Lower lobe of right lung (tissue), 2 donors: ENCODE data around the gene IL6ST. TPM values are rescaled to one million over a fixed set of nuclear protein-coding genes. Genes with fewer than 3 reads are reported as not detected.

Experiments
- ATAC-seq, 2 donors: fragments of 200-7000 bp; cut with Tn5 transposase; one replicate each; pipeline ENCODE4 v1.9.1; 2020 to 2022; ENCODE audit warnings: mild to moderate bottlenecking in 2 of 2, moderate library complexity in 2 of 2
- DNase-seq: peaks from one replicate; pipeline ENCODE4 v3.0.0-alpha.2; 2020
- H3K27ac ChIP-seq: fragments of 200-600 bp; one replicate; pipeline ENCODE4 v1.8.0; 2022
- H3K27me3 ChIP-seq: fragments of 200-600 bp; one replicate; pipeline ENCODE4 v1.8.0; 2022; ENCODE audit warnings: low read depth
- H3K36me3 ChIP-seq: fragments of 200-600 bp; one replicate; pipeline ENCODE4 v1.8.0; 2022; ENCODE audit warnings: mild to moderate bottlenecking
- H3K4me1 ChIP-seq: fragments of 200-600 bp; one replicate; pipeline ENCODE4 v1.8.0; 2022
- H3K4me3 ChIP-seq: fragments of 200-600 bp; one replicate; pipeline ENCODE4 v1.8.0; 2022; ENCODE audit warnings: mild to moderate bottlenecking
- H3K9me3 ChIP-seq: fragments of 200-600 bp; one replicate; pipeline ENCODE4 v1.8.0; 2022
- intact Hi-C: fragments of 100-400 bp; cut with DNase I; formaldehyde crosslinking; loops from one replicate; pipeline ENCODE4 v1.11.0; 2022
- total RNA-seq: library from RNA; stranded (reverse); fragmentation: NEBNext Ultra II Directional; extraction: Animal tissue kit (Norgen Biotek cat#: 25700); gene quantifications from one replicate; pipeline ENCODE4 v1.2.1, GENCODE V29; 2021
- TF ChIP-seq, protein P1 (sequence below): fragments of 200-600 bp; IDR thresholded peaks from one replicate; pipeline ENCODE4 v1.8.0; 2022; ENCODE audit warnings: antibody characterized with exemption, mild to moderate bottlenecking
- donor health status: DM: no; HTN: yes; CAD: no; lungs with severe emphysema.

IL6ST gene
- total RNA-seq, 1 donor from 2014 or later, result 353 TPM

DNA sequence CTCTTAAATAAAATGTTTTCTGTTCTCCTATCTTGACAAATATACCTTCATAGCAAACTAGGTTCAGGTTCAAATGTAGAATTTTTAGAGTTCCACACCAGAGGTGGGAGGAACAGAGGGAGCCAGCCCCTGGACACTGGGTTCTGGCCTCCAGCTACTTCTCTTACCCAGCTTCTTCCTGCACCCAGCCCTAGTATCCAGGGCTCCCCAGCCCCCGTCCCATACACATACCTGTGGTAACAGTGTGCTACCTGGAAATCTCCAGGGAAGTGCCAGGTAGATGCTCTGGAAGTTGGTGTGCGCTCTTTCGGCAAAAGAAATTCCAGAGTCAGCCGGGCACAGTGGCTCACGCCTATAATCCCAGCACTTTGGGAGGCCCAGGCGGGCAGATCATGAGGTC, 33.9 kb upstream of the IL6ST start:
- Histone ChIP-seq H3K36me3 (no peaks in the 10 kb centered on the region), H3K27ac (no peak overlapping the region), H3K9me3 (no peaks in the 10 kb centered on the region), H3K27me3 (no peaks in the 10 kb centered on the region), H3K4me3 (no peak overlapping the region), H3K4me1 (peaks cover 7% of the 10 kb centered on the region)
- TF ChIP-seq, protein P1, sequence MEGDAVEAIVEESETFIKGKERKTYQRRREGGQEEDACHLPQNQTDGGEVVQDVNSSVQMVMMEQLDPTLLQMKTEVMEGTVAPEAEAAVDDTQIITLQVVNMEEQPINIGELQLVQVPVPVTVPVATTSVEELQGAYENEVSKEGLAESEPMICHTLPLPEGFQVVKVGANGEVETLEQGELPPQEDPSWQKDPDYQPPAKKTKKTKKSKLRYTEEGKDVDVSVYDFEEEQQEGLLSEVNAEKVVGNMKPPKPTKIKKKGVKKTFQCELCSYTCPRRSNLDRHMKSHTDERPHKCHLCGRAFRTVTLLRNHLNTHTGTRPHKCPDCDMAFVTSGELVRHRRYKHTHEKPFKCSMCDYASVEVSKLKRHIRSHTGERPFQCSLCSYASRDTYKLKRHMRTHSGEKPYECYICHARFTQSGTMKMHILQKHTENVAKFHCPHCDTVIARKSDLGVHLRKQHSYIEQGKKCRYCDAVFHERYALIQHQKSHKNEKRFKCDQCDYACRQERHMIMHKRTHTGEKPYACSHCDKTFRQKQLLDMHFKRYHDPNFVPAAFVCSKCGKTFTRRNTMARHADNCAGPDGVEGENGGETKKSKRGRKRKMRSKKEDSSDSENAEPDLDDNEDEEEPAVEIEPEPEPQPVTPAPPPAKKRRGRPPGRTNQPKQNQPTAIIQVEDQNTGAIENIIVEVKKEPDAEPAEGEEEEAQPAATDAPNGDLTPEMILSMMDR, result no peak
- intact Hi-C loops, result no loop called here
- DNase-seq, result no peak
- ATAC-seq, result no peak

DNA sequence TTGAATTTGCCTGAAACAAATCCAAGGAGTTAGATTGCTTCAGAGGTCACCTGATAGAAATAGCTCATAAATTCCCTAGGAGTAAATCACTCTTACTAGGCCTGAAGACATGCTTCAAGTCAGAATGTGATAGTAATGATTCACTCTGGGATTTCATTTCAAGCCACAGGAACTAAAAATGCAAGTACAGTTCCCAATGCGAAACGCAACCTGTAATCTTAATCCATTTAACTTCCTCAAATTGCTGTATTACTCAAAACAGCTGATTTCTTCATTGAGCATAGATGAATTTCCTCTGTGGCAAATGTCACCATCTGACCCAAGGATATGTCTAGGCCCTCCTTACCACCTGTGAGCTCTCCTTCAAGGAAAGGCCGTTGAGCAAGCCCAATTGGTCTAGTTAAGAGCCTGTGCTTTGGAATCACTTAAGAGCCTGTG, 32.1 kb upstream of the IL6ST start:
- Histone ChIP-seq H3K36me3 (no peaks in the 10 kb centered on the region), H3K4me1 (peaks cover 7% of the 10 kb centered on the region), H3K27me3 (no peaks in the 10 kb centered on the region), H3K27ac (no peak overlapping the region), H3K9me3 (no peaks in the 10 kb centered on the region), H3K4me3 (no peak overlapping the region)
- intact Hi-C loops, result no loop called here
- no peak for DNase-seq
- TF ChIP-seq, protein P1, result no peak
- ATAC-seq, result peak; percentile 66 to 69

DNA sequence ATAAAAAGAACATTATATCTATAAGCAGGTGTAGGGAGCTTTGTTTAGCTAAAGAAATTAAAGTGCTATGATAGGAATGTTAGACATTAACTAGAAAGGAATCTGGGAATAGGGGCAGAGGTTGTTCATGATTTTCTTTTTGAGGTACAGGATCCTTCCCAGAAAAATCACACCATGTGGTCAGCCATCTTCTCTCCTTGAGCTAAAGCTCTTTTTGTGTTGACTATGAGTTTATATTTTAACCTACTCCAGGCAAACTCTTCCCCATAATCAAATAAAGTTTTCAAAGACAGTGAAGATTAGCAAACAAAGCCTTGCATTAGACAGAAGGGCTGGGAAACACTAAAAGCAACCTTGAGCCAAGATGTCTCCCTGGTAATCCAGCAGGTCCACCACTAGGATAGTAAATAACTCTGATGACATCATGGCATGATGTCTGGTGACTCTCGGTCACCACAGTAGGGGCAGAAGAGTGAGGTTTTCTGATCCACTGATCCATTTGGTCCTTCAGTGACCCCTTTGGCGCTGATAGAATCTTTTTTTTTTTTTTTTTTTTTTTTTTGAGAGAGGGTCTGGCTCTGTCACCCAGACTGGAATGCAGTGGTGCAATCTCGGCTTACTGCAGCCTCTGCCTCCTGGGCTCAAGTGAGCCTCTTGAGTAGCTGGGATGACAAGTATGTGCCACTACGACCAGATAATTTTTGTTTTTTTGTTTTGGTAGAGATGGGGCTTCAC, 30.6 kb upstream of the IL6ST start:
- TF ChIP-seq, protein P1, result no peak
- Histone ChIP-seq H3K36me3 (no peaks in the 10 kb centered on the region), H3K27me3 (no peaks in the 10 kb centered on the region), H3K4me1 (peaks cover 7% of the 10 kb centered on the region), H3K4me3 (no peak overlapping the region), H3K27ac (no peak overlapping the region), H3K9me3 (no peaks in the 10 kb centered on the region)
- ATAC-seq, result peak in 1 of 2 donors; percentile 65
- intact Hi-C loops, result no loop called here
- no peak for DNase-seq

DNA sequence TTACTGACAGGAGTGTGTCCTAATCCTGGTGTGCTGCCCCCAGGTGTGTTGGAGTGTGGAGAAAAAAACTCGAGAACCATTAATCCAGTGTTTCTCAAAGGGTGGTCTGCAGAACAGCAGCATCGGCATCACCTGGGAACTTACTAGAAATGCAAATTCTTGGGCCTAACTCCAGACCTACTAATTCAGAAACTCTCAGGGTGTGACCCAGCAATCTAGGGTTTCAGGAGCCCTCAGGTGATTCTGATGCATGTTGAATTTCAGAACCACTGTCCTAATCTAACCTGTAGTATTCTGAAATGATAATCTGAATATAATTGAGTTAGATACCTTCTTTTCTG, 30.0 kb upstream of the IL6ST start:
- intact Hi-C loops, result no loop called here
- H3K9me3 ChIP-seq, result no peaks in the 10 kb centered on the region
- no peaks in the 10 kb centered on the region for H3K36me3 ChIP-seq
- no peaks in the 10 kb centered on the region for H3K27me3 ChIP-seq
- TF ChIP-seq, protein P1, result no peak
- no peak overlapping the region for H3K27ac ChIP-seq
- ATAC-seq, result no peak
- no peak overlapping the region for H3K4me3 ChIP-seq
- DNase-seq, result no peak
- peaks cover 7% of the 10 kb centered on the region for H3K4me1 ChIP-seq

DNA sequence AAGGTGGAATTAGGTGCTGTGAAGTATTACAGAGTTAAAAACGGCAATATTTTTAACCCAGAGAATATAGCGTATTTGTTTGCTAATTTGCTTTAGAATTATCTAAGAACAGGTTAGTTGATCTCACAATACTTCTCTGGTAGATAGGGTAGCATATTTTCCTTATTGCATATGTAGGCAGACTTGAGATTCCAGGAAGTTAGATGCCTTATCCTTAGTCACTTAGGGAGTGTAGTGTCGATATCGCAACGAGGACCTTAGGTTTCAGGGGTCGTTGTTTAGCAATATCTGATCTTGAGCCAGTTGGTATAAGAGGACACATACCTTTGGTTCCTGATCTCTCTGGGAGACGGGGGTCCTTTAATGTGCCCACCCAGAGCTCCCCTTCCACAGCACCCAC, 28.5 kb upstream of the IL6ST start:
- Histone ChIP-seq H3K4me1 (peaks cover 15% of the 10 kb centered on the region), H3K27me3 (no peaks in the 10 kb centered on the region), H3K4me3 (no peak overlapping the region), H3K9me3 (no peaks in the 10 kb centered on the region), H3K27ac (no peak overlapping the region), H3K36me3 (no peaks in the 10 kb centered on the region)
- ATAC-seq (no peak), DNase-seq (no peak)
- intact Hi-C loops, result no loop called here
- TF ChIP-seq, protein P1, result no peak
